ENCODE measurements around the gene CD63.

Gene CD63

GRCh38 chr12:55676707-55677106 lies 52.1 kb downstream of the CD63 start:
- Histone ChIP-seq H3K9me3 (ENCODE audit: insufficient read depth, low read depth, low read length) (no peaks in the 10 kb centered on the region), H4K20me1 (ENCODE audit: insufficient read depth, low read length, poor library complexity, severe bottlenecking) (no peaks in the 10 kb centered on the region), H3K4me1 (ENCODE audit: insufficient read depth, low read length, poor library complexity, severe bottlenecking) (peaks cover 6% of the 10 kb centered on the region), H3K9me2 (replicated peaks; ENCODE audit: low read depth, low read length) (no peaks in the 10 kb centered on the region), H3K27me3 (ENCODE audit: insufficient read depth, low read length, poor library complexity, severe bottlenecking) (no peaks in the 10 kb centered on the region), H3K4me3 (ENCODE audit: low read length, poor library complexity, severe bottlenecking) (no peak overlapping the region), H3K79me2 (ENCODE audit: insufficient read depth, low read length) (no peaks in the 10 kb centered on the region), H2AFZ (ENCODE audit: low read length) (no peak overlapping the region), H3K4me2 (ENCODE audit: low read depth, low read length, poor library complexity, severe bottlenecking) (no peak overlapping the region), H3K9ac (ENCODE audit: low read depth, low read length, poor library complexity, severe bottlenecking) (no peak overlapping the region), H3K36me3 (ENCODE audit: insufficient read depth, low read length) (no peaks in the 10 kb centered on the region), H3F3A (ENCODE audit: low read depth) (no peaks in the 10 kb centered on the region)
- TF ChIP-seq EZH2phosphoT487 (IDR thresholded peaks at IDR 0.05; ENCODE audit: borderline replicate concordance) (no peak), CTCF (conservative IDR thresholded peaks at IDR 0.05; ENCODE audit: low read length) (no peak)

- Histone ChIP-seq H3K9me2 (replicated peaks; ENCODE audit: low read depth, low read length) (no peaks in the 10 kb centered on the region), H4K20me1 (ENCODE audit: insufficient read depth, low read length, poor library complexity, severe bottlenecking) (no peaks in the 10 kb centered on the region)
Measured at GRCh38 chr12:55675666-55676065, 53.1 kb downstream of the CD63 start.

More at GRCh38 chr12:55675666-55676065, 53.1 kb downstream of the CD63 start:
- H2AFZ ChIP-seq (ENCODE audit: low read length) = no peak overlapping the region
- H3K79me2 ChIP-seq (ENCODE audit: insufficient read depth, low read length) = no peaks in the 10 kb centered on the region
- H3F3A ChIP-seq (ENCODE audit: low read depth) = no peaks in the 10 kb centered on the region
- no peak overlapping the region for H3K9ac ChIP-seq (ENCODE audit: low read depth, low read length, poor library complexity, severe bottlenecking)
- no peaks in the 10 kb centered on the region for H3K27me3 ChIP-seq (ENCODE audit: insufficient read depth, low read length, poor library complexity, severe bottlenecking)
- no peaks in the 10 kb centered on the region for H3K4me1 ChIP-seq (ENCODE audit: insufficient read depth, low read length, poor library complexity, severe bottlenecking)
- no peak for TF ChIP-seq CTCF (conservative IDR thresholded peaks at IDR 0.05; ENCODE audit: low read length)
- TF ChIP-seq EZH2phosphoT487 (IDR thresholded peaks at IDR 0.05; ENCODE audit: borderline replicate concordance) = no peak
- no peak overlapping the region for H3K4me2 ChIP-seq (ENCODE audit: low read depth, low read length, poor library complexity, severe bottlenecking)
- H3K36me3 ChIP-seq (ENCODE audit: insufficient read depth, low read length) = no peaks in the 10 kb centered on the region
- H3K9me3 ChIP-seq (ENCODE audit: insufficient read depth, low read depth, low read length) = no peaks in the 10 kb centered on the region
- H3K4me3 ChIP-seq (ENCODE audit: low read length, poor library complexity, severe bottlenecking) = no peak overlapping the region
